Neutrophil (primary cell): ENCODE results near the gene TFG.

Experiments
- H3K27ac ChIP-seq: fragments of 200-600 bp; sonication (generic); 2 replicates; pipeline ENCODE4 v1.5.1; 2016; ENCODE audit warnings: mild to moderate bottlenecking, moderate library complexity
- H3K27me3 ChIP-seq: fragments of 200-600 bp; sonication (generic); 2 replicates; pipeline ENCODE4 v1.6.0; 2016; ENCODE audit warnings: mild to moderate bottlenecking
- H3K36me3 ChIP-seq: fragments of 200-600 bp; sonication (generic); 2 replicates; pipeline ENCODE4 v1.5.1; 2017
- H3K4me1 ChIP-seq, 2 experiments: fragments of 200-600 bp in 1 of 2; sonication (generic) in 1 of 2; 1 replicate in 1 of 2; 2 replicates in 1 of 2; pipeline versions ENCODE4 v1.5.1 to v1.6.1; 2013 to 2016; ENCODE audit warnings: low read depth in 1 of 2, low read length in 1 of 2, mild to moderate bottlenecking in 1 of 2, moderate library complexity in 1 of 2; ENCODE audit not compliant: control insufficient read depth in 1 of 2, insufficient read depth in 1 of 2
- H3K4me3 ChIP-seq, 2 experiments: fragments of 200-600 bp in 1 of 2; sonication (generic) in 1 of 2; 1 replicate in 1 of 2; 2 replicates in 1 of 2; pipeline ENCODE4 v1.5.1; 2013 to 2016; ENCODE audit warnings: low read depth in 1 of 2, low read length in 1 of 2, mild to moderate bottlenecking in 1 of 2, moderate library complexity in 1 of 2
- H3K9me3 ChIP-seq: fragments of 200-600 bp; sonication (generic); 2 replicates; pipeline ENCODE4 v1.5.1; 2016
- TF ChIP-seq, protein P1 (sequence below): fragments of 200-600 bp; sonication (generic); IDR thresholded peaks from 2 replicates; pipeline ENCODE4 v1.5.1; 2016; ENCODE audit warnings: antibody characterized with exemption

The TFG gene

DNA sequence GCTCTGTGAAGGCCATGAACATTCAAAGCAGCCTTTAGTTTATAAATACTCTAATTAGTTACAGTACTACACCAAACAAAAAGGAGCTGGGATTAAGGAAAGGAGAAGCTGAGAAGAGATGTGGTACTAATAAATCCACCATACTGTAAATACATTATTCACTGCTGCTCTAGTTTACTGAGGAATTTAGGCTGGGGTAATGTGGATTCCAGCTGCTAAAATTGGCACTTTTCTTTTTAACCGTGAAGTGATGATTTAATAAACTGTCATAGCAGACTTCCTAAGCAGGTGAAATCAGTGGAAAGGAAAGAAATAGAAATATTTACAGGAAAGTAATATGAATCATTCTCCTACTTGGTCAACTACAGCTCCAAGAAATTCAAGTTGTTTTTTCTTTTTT is 88.7 kb downstream of the TFG start:
- no peak overlapping the region for H3K27ac ChIP-seq
- no peaks in the 10 kb centered on the region for H3K9me3 ChIP-seq

More for the DNA sequence above, 88.7 kb downstream of the TFG start:
- no peaks in the 10 kb centered on the region for H3K36me3 ChIP-seq
- no peak overlapping the region for H3K4me3 ChIP-seq
- TF ChIP-seq, protein P1, sequence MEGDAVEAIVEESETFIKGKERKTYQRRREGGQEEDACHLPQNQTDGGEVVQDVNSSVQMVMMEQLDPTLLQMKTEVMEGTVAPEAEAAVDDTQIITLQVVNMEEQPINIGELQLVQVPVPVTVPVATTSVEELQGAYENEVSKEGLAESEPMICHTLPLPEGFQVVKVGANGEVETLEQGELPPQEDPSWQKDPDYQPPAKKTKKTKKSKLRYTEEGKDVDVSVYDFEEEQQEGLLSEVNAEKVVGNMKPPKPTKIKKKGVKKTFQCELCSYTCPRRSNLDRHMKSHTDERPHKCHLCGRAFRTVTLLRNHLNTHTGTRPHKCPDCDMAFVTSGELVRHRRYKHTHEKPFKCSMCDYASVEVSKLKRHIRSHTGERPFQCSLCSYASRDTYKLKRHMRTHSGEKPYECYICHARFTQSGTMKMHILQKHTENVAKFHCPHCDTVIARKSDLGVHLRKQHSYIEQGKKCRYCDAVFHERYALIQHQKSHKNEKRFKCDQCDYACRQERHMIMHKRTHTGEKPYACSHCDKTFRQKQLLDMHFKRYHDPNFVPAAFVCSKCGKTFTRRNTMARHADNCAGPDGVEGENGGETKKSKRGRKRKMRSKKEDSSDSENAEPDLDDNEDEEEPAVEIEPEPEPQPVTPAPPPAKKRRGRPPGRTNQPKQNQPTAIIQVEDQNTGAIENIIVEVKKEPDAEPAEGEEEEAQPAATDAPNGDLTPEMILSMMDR: no peak
- no peaks in the 10 kb centered on the region for H3K4me1 ChIP-seq
- H3K27me3 ChIP-seq: no peaks in the 10 kb centered on the region
